SK-N-MC (cell line): ENCODE measurements around the gene CRTC1.
"Not testable (repeated sequence)": the region's sequence is repeated elsewhere in the genome, so short reads cannot be mapped to it uniquely, and the experiment has no call there.

ENCODE experiments used
- DNase-seq: peaks from one replicate; pipeline ENCODE4 v3.0.0-alpha.2; 2011; ENCODE audit warnings: low read depth, low spot score
- H3K27ac ChIP-seq: fragments of 200-600 bp; sonication (generic); 2 replicates; pipeline ENCODE4 v1.5.1; 2016; ENCODE audit warnings: mixed run types
- H3K36me3 ChIP-seq: fragments of 200-600 bp; sonication (generic); 2 replicates; pipeline ENCODE4 v1.6.1; 2017; ENCODE audit warnings: antibody characterized with exemption, low read length, mixed read lengths; ENCODE audit not compliant: insufficient read depth
- H3K4me3 ChIP-seq: fragments of 200-600 bp; sonication (generic); 2 replicates; pipeline ENCODE4 v1.5.1; 2016
- H3K9ac ChIP-seq: fragments of 200-600 bp; sonication (generic); 2 replicates; pipeline ENCODE4 v1.8.0; 2017; ENCODE audit warnings: mixed run types, mixed read lengths; ENCODE audit not compliant: insufficient read length
- H3K9me3 ChIP-seq: fragments of 200-600 bp; sonication (generic); 2 replicates; pipeline ENCODE4 v1.6.1; 2017; ENCODE audit warnings: low read depth, mild to moderate bottlenecking, antibody characterized with exemption, low read length, moderate library complexity, mixed read lengths
- EZH2 ChIP-seq: fragments of 200-600 bp; sonication (generic); IDR thresholded peaks from one replicate; pipeline ENCODE4 v1.6.1; 2017; ENCODE audit warnings: antibody characterized with exemption
- FOXP2 ChIP-seq: optimal IDR thresholded peaks from 2 replicates; pipeline ENCODE3; 2011; ENCODE audit warnings: mild to moderate bottlenecking, moderate library complexity; ENCODE audit not compliant: insufficient read depth; ENCODE audit errors: extremely low read length, control extremely low read depth
- POLR2AphosphoS5 ChIP-seq: IDR thresholded peaks from 2 replicates; pipeline ENCODE4 v1.6.1; 2012; ENCODE audit warnings: mild to moderate bottlenecking, low read depth, low read length, borderline replicate concordance

The CRTC1 gene

DNA sequence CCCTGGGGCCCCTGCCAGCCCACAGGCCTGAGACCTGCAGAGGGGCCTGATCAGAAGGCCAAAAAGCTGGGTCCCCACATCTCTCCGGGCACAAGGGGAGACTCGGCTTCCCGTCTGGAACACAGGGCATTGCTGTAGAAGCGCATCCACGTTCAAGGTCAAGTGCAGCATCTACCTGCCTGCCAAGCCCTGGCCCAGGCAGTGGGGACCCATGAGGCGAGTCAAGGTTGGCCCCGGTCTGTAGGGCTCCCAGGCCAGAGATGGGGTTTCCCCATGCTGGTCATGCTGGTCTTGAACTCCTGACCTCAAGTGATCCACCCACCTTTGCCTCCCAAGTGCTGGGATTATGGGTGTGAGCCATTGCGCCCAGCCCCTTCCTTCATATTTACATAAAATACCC is 121.2 kb downstream of the CRTC1 start:
- DNase-seq, result no peak
- TF ChIP-seq EZH2 (no peak), FOXP2 (no peak), POLR2AphosphoS5 (no peak)
- no peaks in the 10 kb centered on the region for H3K36me3 ChIP-seq
- no peak overlapping the region for H3K9ac ChIP-seq
- H3K9me3 ChIP-seq, result no peaks in the 10 kb centered on the region
- no peak overlapping the region for H3K27ac ChIP-seq
- no peak overlapping the region for H3K4me3 ChIP-seq

DNA sequence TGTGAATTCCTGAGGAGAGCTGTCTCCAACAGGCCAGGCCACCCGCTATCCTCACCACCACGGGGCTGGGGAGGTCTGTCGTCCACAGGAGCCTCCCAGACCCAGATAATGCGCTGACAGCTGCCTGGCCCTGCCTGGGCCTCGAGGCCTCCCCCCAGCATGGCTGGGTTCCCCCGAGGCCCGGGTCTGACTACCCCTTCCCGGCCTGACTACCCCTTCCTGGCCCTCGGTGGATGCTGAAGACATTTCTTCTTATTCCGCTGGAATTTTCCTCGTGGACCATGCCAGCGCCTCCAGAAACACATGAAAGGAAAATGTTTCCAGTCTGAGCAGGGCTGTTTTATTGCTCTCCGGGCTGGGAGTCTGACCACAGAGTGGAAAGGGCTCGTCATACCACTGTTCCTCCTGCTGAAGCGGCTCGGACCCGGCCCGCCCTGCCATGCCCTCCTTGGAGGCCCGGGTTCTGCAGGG is 124.4 kb downstream of the CRTC1 start:
- H3K27ac ChIP-seq, result no peak overlapping the region
- no peak for DNase-seq
- H3K36me3 ChIP-seq, result no peaks in the 10 kb centered on the region
- H3K9ac ChIP-seq, result no peak overlapping the region
- no peaks in the 10 kb centered on the region for H3K9me3 ChIP-seq
- H3K4me3 ChIP-seq, result no peak overlapping the region
- TF ChIP-seq EZH2 (no peak), FOXP2 (no peak), POLR2AphosphoS5 (no peak)

DNA sequence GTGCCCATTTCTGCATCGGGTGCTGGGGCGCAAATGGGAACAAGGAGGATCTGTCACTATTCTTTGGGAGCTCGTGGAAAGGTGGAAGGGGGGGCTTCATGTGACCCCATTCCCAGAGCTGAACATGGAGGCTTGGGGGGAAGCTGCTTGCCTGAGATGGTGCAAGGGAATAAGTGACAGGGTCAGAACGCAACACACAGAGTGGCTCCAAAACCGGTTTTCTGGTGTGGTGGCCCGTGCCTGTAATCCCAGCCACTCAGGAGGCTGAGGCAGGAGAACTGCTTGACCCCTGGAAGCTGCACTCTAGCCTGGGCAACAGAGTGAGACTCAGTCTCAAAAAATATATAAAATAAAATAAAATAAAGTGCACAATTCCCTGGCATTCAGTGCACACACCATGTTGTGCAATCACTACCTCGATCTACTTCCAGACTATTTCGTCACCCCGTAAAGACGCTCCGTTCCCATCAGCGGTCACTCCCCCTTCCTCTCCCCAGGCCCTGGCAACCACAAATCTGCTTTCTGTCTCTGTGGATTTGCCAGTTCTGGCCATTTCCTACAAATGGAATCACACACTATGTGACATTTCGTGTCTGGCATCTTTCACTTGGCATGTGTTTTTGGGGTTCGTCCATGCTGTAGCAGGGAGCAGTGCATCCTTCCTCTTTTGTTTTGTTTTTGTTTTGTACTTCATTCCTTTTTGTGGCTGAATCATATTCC is 125.8 kb downstream of the CRTC1 start:
- no peak overlapping the region for H3K9ac ChIP-seq
- H3K9me3 ChIP-seq, result no peaks in the 10 kb centered on the region
- H3K27ac ChIP-seq, result no peak overlapping the region
- no peaks in the 10 kb centered on the region for H3K36me3 ChIP-seq
- no peak overlapping the region for H3K4me3 ChIP-seq
- no peak for TF ChIP-seq FOXP2
- no peak for DNase-seq

DNA sequence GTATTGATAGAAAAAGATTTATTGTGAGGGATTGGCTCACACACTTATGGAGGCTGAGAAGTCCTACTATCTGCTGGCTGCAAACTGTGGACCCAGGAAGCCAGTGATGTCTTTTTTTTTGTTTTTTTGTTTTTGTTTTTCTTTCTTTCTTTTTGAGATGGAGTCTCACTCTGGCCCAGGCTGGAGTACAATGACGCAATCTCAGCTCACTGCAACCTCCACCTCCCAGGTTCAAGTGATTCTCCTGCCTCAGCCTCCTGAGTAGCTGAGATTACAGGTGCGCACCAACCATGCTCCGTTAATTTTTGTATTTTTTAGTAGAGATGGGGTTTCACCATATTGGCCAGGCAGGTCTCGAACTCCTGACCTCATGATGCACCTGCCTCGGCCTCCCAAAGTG is 128.2 kb downstream of the CRTC1 start:
- H3K9me3 ChIP-seq, H3K4me3 ChIP-seq, DNase-seq, H3K36me3 ChIP-seq, H3K27ac ChIP-seq, H3K9ac ChIP-seq: not testable (repeated sequence)

GRCh38 chr19:18814063-18814462 is 130.6 kb downstream of the CRTC1 start:
- DNase-seq, result no peak
- no peaks in the 10 kb centered on the region for H3K9me3 ChIP-seq

GRCh38 chr19:18815673-18816072 is 132.2 kb downstream of the CRTC1 start:
- TF ChIP-seq FOXP2, result no peak
- TF ChIP-seq POLR2AphosphoS5, result no peak
- no peak for TF ChIP-seq EZH2
- no peak for DNase-seq
- Histone ChIP-seq H3K9me3 (no peaks in the 10 kb centered on the region), H3K4me3 (no peak overlapping the region), H3K9ac (no peak overlapping the region), H3K36me3 (no peaks in the 10 kb centered on the region), H3K27ac (no peak overlapping the region)

More at GRCh38 chr19:18814063-18814462, 130.6 kb downstream of the CRTC1 start:
- no peak overlapping the region for H3K9ac ChIP-seq
- TF ChIP-seq EZH2 (no peak), FOXP2 (no peak), POLR2AphosphoS5 (no peak)
- H3K36me3 ChIP-seq, result no peaks in the 10 kb centered on the region
- H3K4me3 ChIP-seq, result no peak overlapping the region
- H3K27ac ChIP-seq, result no peak overlapping the region

GRCh38 chr19:18816645-18817044 is 133.2 kb downstream of the CRTC1 start:
- H3K9ac ChIP-seq, H3K4me3 ChIP-seq, DNase-seq, H3K36me3 ChIP-seq, H3K27ac ChIP-seq, H3K9me3 ChIP-seq: not testable (repeated sequence)

DNA sequence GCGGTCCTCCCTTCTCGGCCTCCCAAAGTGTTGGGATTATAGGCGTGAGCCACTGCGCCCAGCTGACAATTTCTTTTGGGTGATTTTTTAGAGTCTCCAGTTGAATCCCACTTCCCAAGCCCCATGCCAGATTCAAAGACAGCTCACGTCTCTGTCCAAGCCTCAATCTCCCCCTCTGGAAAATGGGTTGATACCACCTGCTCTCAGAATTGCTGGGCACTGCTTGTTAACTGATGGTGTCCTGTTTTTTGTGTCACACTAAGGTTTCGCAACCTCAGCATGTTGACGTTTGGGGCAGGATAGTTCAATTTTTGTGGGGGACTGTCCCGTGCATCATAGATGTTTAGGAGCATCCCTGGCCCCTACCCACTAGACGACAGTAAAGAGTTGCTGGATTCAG is 134.1 kb downstream of the CRTC1 start:
- no peak for DNase-seq
- TF ChIP-seq FOXP2 (no peak), EZH2 (no peak)
- Histone ChIP-seq H3K9ac (no peak overlapping the region), H3K27ac (no peak overlapping the region), H3K4me3 (no peak overlapping the region), H3K36me3 (no peaks in the 10 kb centered on the region), H3K9me3 (no peaks in the 10 kb centered on the region)

DNA sequence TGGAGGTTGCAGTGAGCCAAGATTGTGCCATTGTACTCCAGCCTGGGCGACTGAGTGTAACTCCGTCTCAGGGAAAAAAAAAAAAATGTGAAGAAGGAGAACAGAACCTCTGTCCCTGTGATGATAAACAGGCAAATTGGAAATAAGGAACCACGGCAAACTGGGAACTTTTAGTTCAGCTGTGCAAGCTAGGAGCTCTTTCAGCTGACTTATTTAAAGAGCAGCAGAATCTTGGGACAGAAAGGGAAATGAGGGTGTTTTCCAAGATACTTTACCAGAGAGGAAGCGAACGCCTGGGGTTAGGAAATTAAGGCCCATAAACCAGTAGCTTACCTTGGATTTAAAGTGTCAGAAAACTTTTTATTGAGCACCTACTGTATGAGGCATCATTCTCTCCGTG is 145.3 kb downstream of the CRTC1 start:
- TF ChIP-seq FOXP2, result no peak
- TF ChIP-seq POLR2AphosphoS5, result no peak
- TF ChIP-seq EZH2, result no peak
- DNase-seq, result no peak
- Histone ChIP-seq H3K9me3 (0 out of 2 replicates have a peak, but pooled peaks cover 3% of the 10 kb centered on the region), H3K4me3 (no peak overlapping the region), H3K36me3 (peaks cover 7% of the 10 kb centered on the region; the same call in 1 of the 2 replicates), H3K9ac (no peak overlapping the region), H3K27ac (no peak overlapping the region)
